Ascending aorta (tissue), 2 donors: Measurements from ENCODE around the gene SLC25A19. TPM values are rescaled to one million over a fixed set of nuclear protein-coding genes. Genes with fewer than 3 reads are reported as not detected.
A peak's percentile ranks its signal among the peaks of the same experiment; 100 is the strongest.

Experiments
- DNase-seq, 2 donors: peaks; one replicate each; pipeline ENCODE4 v3.0.0-alpha.2; 2019; ENCODE audit warnings: low spot score in 2 of 2
- H3K27ac ChIP-seq, 2 donors: fragments of 200-600 bp; sonication (generic); one replicate each; pipeline ENCODE4 v1.5.1; 2016 to 2017; ENCODE audit warnings: mild to moderate bottlenecking in 1 of 2
- H3K27me3 ChIP-seq: fragments of 200-600 bp; sonication (generic); one replicate; pipeline ENCODE4 v1.5.1; 2017
- H3K36me3 ChIP-seq, 2 donors: fragments of 200-600 bp; sonication (generic); one replicate each; pipeline ENCODE4 v1.5.1; 2016
- H3K4me1 ChIP-seq, 2 donors: fragments of 200-600 bp; sonication (generic); one replicate each; pipeline ENCODE4 v1.5.1; 2016 to 2017; ENCODE audit warnings: mild to moderate bottlenecking in 1 of 2
- H3K4me3 ChIP-seq, 2 donors: fragments of 200-600 bp; sonication (generic); one replicate each; pipeline ENCODE4 v1.5.1; 2016 to 2017; ENCODE audit warnings: mild to moderate bottlenecking in 1 of 2
- H3K9me3 ChIP-seq, 2 donors: fragments of 200-600 bp; sonication (generic); one replicate each; pipeline ENCODE4 v1.5.1; 2016
- intact Hi-C: fragments of 100-400 bp; cut with DNase I; formaldehyde crosslinking; loops from one replicate; pipeline ENCODE4 v1.15.1; 2023
- total RNA-seq: library from RNA; depleted of rRNA; stranded (reverse); fragments of >200 nt; gene quantifications from one replicate; pipeline ENCODE4 v1.1.0, GENCODE V29; 2016
- TF ChIP-seq, protein P1 (sequence below), 3 experiments: fragments of 200-600 bp in 2 of 3; fragments of 450-650 bp in 1 of 3; sonication (generic) in 2 of 3; IDR thresholded peaks; one replicate each; pipeline ENCODE4 v1.5.1; 2016 to 2019; ENCODE audit warnings: antibody characterized with exemption in 3 of 3, mild to moderate bottlenecking in 1 of 3, moderate library complexity in 1 of 3

SLC25A19 gene
- total RNA-seq, 1 donor from 2014 or later: 1.3 TPM

DNA sequence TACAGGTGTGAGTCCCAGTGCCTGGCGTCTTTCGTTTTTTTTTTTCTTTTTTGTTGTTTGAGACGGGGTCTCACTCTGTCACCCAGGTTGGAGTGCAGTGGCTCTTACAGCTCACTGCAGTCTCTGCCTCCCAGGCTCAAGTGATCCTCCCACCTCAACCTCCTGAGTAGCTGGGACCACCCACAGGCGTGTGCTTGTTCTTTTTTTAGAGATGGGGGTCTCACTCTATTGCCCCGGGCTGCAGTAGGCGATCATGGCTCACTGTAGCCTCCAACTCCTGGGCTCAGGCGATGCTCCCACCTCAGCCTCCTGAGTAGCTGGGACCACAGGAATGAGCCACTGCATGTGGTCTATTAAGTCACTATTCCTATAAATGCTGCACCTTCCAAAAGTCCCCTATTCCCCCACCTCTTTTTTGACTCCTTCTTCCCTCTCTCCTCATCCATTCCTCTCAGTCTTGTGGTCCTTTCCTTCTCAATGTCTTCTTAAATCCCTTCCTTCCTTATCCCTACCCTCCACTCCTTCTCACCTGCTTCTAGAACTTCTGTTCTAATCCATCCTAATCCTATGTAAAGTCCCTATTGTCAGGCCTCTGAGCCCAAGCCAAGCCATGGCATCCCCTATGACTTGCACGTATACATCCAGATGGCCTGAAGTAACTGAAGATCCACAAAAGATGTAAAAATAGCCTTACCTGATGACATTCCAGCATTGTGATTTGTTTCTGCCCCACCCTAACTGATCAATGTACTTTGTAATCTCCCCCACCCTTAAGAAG, 37.0 kb downstream of the SLC25A19 start:
- no peaks in the 10 kb centered on the region for H3K9me3 ChIP-seq
- TF ChIP-seq, protein P1, sequence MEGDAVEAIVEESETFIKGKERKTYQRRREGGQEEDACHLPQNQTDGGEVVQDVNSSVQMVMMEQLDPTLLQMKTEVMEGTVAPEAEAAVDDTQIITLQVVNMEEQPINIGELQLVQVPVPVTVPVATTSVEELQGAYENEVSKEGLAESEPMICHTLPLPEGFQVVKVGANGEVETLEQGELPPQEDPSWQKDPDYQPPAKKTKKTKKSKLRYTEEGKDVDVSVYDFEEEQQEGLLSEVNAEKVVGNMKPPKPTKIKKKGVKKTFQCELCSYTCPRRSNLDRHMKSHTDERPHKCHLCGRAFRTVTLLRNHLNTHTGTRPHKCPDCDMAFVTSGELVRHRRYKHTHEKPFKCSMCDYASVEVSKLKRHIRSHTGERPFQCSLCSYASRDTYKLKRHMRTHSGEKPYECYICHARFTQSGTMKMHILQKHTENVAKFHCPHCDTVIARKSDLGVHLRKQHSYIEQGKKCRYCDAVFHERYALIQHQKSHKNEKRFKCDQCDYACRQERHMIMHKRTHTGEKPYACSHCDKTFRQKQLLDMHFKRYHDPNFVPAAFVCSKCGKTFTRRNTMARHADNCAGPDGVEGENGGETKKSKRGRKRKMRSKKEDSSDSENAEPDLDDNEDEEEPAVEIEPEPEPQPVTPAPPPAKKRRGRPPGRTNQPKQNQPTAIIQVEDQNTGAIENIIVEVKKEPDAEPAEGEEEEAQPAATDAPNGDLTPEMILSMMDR (IDR thresholded peaks at IDR 0.05): no peak
- H3K4me1 ChIP-seq: peaks cover 0 to 13% of the 10 kb centered on the region in 2 donors
- intact Hi-C loops: no loop called here
- no peak overlapping the region for H3K4me3 ChIP-seq
- no peaks in the 10 kb centered on the region for H3K36me3 ChIP-seq
- no peak overlapping the region for H3K27ac ChIP-seq
- DNase-seq: no peak
- no peaks in the 10 kb centered on the region for H3K27me3 ChIP-seq

DNA sequence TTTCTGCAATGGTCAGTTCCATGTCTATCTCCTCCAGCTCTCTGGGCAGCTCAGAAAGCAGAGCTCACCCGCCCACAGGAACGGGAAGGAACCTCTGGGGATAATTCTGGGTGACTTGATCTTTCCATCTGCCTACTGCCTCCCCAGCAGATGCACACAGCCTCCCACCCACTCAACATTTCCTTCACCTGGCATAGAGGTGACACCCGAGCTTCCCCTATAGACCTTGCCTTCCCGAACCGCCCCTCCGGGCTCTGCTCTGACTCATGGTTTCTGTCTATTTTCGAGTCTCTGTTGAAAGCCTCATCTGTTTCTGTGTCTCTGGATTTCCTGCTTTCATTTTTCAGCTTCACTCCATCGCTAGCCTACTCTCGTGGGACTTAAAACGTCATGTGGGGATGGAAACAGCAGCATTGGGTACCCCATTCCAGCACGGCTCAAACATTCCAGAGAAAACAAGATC, 39.2 kb downstream of the SLC25A19 start:
- no peaks in the 10 kb centered on the region for H3K27me3 ChIP-seq
- intact Hi-C loops: no loop called here
- peak overlapping the region; percentile 64 to 81 for H3K27ac ChIP-seq
- H3K9me3 ChIP-seq: no peaks in the 10 kb centered on the region
- peaks cover 15 to 18% of the 10 kb centered on the region in 2 donors for H3K36me3 ChIP-seq
- DNase-seq: peak in 1 of 2 donors; percentile 81
- peaks cover 0 to 13% of the 10 kb centered on the region in 2 donors for H3K4me1 ChIP-seq
- TF ChIP-seq, protein P1 (IDR thresholded peaks at IDR 0.05): no peak
- H3K4me3 ChIP-seq: peak overlapping the region in 1 of 2 donors; percentile 45

DNA sequence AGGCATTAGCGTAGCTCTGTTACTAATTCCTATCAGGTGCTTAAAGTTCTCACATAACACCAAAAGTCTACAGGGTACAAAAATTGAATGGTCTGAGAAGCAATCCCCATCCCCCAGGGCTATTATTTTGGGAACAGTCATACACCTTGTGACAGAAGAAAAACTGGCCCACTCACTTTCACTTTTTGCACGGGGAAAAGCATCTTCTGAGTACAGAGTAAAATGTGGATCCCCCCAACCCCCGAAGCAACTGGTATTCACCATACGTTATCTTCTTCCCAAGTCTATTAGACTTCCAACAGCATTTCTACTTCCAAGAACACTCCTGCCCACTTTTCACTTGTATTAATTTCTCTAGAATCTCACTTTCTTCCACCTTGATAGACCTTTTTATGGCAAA, 39.7 kb downstream of the SLC25A19 start:
- intact Hi-C loops: no loop called here
- peaks cover 20 to 23% of the 10 kb centered on the region in 2 donors for H3K36me3 ChIP-seq
- TF ChIP-seq, protein P1 (IDR thresholded peaks at IDR 0.05): no peak
- H3K9me3 ChIP-seq: no peaks in the 10 kb centered on the region
- DNase-seq: no peak
- H3K4me1 ChIP-seq: peaks cover 0 to 13% of the 10 kb centered on the region in 2 donors
- H3K4me3 ChIP-seq: peak overlapping the region in 1 of 2 donors; percentile 45
- H3K27ac ChIP-seq: peak overlapping the region; percentile 64 to 81
- no peaks in the 10 kb centered on the region for H3K27me3 ChIP-seq

DNA sequence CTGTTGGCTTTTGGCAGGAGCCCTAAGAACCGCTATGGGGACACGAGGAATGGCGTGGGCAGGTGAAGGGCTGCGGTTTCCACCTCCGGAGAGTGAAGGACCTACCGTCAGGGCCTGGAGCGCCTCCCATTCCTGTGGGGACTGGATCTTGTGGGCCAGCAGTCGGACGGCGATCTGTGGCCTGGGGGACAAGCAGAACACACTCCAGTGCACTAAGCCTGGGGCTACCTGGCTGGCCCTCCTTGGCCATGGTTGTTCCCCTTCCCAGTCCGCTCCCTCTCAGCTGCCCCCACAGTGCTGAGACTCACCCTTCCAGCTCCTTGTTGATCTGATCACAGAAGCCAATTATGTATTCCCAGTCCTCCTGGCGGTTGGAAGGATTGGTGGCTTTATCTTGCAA, 42.8 kb downstream of the SLC25A19 start:
- Histone ChIP-seq H3K9me3 (no peaks in the 10 kb centered on the region), H3K4me3 (no peak overlapping the region), H3K27ac (no peak overlapping the region), H3K27me3 (no peaks in the 10 kb centered on the region), H3K36me3 (peaks cover 50 to 54% of the 10 kb centered on the region in 2 donors), H3K4me1 (peaks cover 0 to 13% of the 10 kb centered on the region in 2 donors)
- TF ChIP-seq, protein P1 (IDR thresholded peaks at IDR 0.05): no peak
- no peak for DNase-seq
- intact Hi-C loops: no loop called here

DNA sequence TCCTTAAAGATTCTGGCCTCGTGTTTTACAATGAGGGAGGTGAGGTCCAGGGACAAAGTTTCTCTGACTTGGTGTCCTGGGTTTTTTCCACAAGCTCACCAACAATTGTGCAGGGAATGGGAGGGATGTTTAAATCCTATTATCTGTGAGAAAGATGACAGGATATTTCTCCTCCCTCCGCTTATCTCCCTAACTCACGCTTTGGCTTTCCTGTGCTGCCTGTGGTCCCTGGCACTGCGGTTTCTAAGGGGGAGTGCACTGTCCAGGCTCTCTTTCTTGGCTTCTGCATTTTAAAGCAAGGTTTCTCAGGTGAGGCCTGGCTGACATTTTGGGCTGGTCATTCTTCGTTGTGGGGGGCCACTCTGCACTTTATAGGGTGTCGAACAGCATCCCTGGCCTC, 44.2 kb downstream of the SLC25A19 start:
- Histone ChIP-seq H3K27ac (no peak overlapping the region), H3K36me3 (peaks cover 64 to 68% of the 10 kb centered on the region in 2 donors), H3K27me3 (no peaks in the 10 kb centered on the region), H3K4me3 (no peak overlapping the region), H3K9me3 (no peaks in the 10 kb centered on the region), H3K4me1 (peaks cover 0 to 8% of the 10 kb centered on the region in 2 donors)
- no peak for DNase-seq
- intact Hi-C loops: no loop called here
- TF ChIP-seq, protein P1 (IDR thresholded peaks at IDR 0.05): no peak
